SW480 (cell line): ENCODE results near the gene KNL1.
"Not testable (repeated sequence)": the region's sequence is repeated elsewhere in the genome, so short reads cannot be mapped to it uniquely, and the experiment has no call there.

Experiments
- DNase-seq: peaks from one replicate; pipeline ENCODE4 v3.0.0-alpha.2; 2016; ENCODE audit warnings: low spot score

KNL1 gene, protein sequence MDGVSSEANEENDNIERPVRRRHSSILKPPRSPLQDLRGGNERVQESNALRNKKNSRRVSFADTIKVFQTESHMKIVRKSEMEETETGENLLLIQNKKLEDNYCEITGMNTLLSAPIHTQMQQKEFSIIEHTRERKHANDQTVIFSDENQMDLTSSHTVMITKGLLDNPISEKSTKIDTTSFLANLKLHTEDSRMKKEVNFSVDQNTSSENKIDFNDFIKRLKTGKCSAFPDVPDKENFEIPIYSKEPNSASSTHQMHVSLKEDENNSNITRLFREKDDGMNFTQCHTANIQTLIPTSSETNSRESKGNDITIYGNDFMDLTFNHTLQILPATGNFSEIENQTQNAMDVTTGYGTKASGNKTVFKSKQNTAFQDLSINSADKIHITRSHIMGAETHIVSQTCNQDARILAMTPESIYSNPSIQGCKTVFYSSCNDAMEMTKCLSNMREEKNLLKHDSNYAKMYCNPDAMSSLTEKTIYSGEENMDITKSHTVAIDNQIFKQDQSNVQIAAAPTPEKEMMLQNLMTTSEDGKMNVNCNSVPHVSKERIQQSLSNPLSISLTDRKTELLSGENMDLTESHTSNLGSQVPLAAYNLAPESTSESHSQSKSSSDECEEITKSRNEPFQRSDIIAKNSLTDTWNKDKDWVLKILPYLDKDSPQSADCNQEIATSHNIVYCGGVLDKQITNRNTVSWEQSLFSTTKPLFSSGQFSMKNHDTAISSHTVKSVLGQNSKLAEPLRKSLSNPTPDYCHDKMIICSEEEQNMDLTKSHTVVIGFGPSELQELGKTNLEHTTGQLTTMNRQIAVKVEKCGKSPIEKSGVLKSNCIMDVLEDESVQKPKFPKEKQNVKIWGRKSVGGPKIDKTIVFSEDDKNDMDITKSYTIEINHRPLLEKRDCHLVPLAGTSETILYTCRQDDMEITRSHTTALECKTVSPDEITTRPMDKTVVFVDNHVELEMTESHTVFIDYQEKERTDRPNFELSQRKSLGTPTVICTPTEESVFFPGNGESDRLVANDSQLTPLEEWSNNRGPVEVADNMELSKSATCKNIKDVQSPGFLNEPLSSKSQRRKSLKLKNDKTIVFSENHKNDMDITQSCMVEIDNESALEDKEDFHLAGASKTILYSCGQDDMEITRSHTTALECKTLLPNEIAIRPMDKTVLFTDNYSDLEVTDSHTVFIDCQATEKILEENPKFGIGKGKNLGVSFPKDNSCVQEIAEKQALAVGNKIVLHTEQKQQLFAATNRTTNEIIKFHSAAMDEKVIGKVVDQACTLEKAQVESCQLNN (N-terminal part only)

DNA sequence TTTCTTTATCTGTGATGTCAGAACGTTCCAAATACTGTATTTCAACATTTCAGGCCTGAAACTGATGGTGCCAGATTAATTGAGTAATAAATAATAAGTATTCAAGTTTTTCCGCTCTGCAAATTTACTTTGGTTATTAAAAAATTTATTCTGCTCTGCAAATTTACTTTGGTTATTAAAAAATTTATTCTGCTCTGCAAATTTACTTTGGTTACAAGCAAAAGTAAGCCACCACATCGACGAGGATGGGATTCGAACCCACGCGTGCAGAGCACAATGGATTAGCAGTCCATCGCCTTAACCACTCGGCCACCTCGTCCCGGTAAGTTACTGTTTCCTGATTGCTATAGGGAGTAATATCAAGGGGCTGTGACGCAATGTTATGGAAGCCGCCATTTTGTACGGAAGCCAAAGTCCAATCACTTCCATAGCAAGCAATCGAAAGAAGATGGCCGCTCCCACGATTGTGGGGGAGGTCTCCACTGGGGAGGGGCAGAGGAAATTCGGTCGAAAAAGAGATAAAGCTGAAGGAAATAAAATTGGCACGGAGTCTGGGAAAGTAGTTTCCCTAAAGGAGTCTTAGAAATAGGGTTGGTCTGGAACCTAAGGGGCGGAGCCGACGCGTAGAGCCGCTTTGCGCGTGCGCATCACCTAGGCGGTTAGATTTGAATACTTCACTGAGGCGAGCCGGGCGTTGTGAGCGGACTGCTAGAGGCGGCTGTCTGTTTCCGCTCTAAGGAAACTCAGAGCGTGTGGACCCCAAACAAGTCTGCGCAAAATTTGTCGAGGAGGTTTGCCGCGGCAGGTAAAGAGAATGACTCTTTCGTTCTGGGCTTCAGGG lies at the start of gene KNL1:
KNL1 (plus strand) TSS at position 662 of the 841 bp plus-strand sequence. CDS start 8,683 bp downstream, outside the sequence.
- peak; percentile 84 for DNase-seq

DNA sequence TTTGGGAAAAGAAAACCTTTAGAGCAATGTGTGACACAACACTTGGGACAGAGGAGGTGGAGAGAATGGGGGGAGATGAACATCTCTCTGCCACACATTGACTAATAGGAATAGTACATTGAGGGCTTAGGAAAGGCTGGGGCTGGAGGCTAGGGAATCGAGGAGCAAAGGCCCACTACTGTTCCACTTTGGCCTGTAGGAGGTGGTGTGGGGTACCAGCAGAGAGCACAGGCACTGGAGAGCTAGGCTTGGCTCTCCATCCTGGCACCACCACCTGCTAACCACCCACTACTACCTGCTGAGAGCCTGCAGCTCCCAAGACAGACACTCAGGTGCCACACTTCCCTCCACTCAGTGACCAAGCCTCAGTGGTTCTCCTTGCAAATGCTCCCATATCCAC lies 48.6 kb upstream of the KNL1 start:
- DNase-seq = no peak

DNA sequence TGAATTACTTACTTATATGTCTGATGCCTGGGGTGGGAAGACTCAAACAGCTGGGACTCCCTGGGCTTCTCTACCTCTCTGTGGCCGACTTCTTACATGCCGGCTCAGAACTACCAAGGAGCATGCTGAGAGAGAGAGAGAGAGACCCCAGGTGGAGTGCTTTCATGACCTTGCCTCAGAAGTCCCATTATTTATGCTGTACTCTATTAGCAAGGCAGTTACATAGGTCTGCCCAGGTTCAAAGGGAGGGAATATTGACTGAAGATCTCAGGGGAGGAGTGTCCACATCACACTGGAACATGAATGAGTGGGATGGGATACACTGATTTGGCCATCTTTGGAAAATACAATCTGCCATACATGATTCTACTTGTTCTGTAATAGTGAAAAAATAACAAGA lies 45.4 kb upstream of the KNL1 start:
- DNase-seq = no peak

GRCh38 chr15:40549894-40550293 lies 44.2 kb upstream of the KNL1 start:
- no peak for DNase-seq

DNA sequence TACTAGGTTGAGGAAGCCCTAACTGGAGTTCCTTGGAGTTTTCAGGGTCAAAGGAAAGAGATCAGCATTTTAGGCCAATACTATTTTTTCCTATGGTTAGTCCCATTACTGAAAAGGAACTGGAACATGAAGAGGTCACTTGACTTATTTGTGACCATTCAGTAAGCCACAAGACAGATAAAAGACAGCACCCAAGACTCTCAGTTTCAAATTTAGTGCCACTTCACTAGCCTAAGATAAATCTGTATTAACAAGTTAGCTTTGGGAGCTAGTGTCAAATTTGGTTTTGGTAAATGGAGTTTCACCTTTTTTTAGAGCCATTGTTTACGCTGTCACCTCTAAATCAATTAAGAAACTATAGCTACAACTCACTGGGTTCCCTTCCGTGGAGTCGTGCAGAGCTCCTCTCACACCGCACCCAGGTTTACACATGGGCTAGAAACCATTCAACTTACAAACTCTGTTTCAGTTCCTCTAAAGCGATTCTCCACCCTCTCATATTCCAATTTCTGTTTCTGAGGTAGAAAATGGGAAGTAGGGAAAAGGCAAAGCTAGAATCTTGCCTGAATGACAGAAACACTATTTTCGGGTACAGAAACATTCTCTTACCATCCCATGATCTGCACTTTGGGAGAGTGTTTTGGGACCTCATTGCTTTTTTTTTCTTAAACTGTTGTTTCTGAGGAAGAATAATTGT lies 43.6 kb upstream of the KNL1 start:
- DNase-seq = no peak

DNA sequence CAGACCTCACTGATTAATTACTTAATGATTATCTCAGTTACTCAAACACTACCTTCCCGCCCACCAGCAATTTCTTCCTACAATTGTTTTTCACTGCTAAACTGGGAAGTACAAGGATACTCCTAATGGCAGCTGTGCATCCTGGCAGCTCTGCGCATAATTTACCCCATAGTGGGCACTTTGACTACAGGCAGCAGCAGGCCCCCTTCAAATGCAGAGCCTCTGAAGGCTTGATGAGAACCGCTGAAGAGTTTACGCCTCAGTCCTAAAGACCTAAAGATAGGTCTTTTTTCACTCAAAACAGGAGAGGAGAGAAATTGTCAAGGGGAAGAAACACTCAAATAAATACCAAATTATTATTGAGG lies 39.9 kb upstream of the KNL1 start:
- no peak for DNase-seq

GRCh38 chr15:40555876-40556275 lies 38.2 kb upstream of the KNL1 start:
- no peak for DNase-seq

GRCh38 chr15:40558952-40559742 lies 34.9 kb upstream of the KNL1 start:
- DNase-seq = no peak

DNA sequence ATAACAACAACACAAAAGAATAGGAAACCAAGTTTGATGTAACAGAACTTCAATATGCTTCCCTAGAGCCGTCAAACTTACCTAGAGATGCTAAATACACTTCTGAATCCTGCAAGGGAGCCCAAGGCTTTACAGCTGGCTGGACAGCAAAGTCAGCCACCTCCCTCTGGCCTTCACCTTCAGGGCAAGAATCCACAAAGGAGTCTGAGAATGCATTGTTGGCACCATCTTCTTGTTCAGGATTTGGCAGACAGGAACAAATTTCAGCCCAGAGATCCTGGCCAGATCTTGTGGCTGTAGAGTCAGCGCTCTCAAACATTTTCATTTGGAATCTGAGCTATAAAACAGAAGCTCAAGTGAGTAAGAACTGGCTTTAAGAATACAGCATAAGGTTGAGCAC lies 31.4 kb upstream of the KNL1 start:
- DNase-seq = no peak

DNA sequence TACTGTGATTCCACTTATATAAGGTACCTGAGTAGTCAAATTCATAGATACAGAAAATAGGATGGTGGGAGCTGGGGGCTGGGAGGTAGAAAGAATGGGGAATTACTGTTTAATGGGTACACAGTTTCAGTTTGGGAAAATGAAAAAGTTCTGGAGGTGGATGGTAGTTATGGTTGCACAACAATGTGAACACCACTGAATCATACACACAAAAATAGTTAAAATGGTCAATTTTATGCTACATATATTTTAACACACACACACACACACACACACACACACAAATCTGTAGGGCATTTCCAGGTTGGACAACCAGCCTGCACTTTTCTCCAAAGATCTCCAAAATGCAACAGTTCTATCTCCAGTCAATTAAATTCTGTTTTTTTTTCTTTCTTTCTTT lies 30.6 kb upstream of the KNL1 start:
- DNase-seq = no peak

GRCh38 chr15:40564591-40565332 lies 29.3 kb upstream of the KNL1 start, which contains the start of gene CCDC32:
Gene CCDC32 (minus strand): TSS chr15:40565042. CDS start chr15:40563015, 2,027 bp downstream.
- peak; percentile 96 for DNase-seq

GRCh38 chr15:40565333-40566238 lies 28.5 kb upstream of the KNL1 start:
- no peak for DNase-seq

DNA sequence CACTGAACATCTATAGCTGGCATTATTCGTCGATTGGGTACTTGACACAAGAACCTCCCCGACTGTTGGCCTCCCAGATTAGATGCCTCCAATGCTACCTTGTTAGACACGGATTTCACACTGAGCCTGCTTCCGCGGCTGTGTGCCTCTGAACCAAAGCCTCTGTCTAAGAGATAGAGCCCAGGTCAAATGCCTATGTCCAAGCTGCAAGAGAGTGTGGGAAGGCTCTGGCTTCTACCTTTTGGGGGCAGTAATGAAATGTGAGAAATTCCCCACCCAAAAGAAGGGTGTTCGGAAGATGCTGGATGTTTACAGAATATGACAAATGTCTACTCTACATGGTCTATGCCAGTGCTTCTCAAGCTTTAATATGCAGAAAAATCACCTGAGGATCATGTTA lies 26.9 kb upstream of the KNL1 start:
- no peak for DNase-seq

- peak; percentile 79 for DNase-seq
Observed at GRCh38 chr15:40569129-40569953, 24.7 kb upstream of the KNL1 start, which contains the start of gene RPUSD2. Gene RPUSD2 (plus strand): TSS chr15:40569299. CDS start chr15:40569338, 39 bp downstream.

- no peak for DNase-seq
Observed at GRCh38 chr15:40575113-40575512, 18.9 kb upstream of the KNL1 start.

DNA sequence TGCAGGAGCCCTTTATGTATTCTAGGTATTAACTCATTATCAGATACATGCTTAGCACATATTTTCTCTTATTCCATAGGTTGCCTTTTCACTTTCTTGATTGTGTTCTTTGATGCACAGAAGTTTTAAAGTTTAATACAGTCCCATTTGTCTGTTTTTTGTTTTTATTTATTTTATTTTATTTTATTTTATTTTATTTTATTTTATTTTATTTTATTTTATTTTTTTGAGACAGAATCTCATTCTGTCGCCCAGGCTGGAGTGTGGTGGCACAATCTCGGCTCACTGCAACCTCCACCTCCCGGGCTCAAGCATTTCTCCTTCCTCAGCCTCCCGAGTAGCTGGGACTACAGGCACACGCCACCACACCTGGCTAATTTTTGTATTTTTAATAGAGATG lies 17.1 kb upstream of the KNL1 start:
- DNase-seq = not testable (repeated sequence)

- DNase-seq = peak; percentile 30
Observed at GRCh38 chr15:40578892-40579291, 15.2 kb upstream of the KNL1 start.
